CD4-positive, alpha-beta T cell treated with Interleukin-15 for 4 hours (primary cell): ENCODE results near the gene MTARC2.

Experiments used
- DNase-seq: peaks from one replicate; pipeline ENCODE4 v3.0.0-alpha.2; 2020; ENCODE audit warnings: low spot score

Gene MTARC2

DNA sequence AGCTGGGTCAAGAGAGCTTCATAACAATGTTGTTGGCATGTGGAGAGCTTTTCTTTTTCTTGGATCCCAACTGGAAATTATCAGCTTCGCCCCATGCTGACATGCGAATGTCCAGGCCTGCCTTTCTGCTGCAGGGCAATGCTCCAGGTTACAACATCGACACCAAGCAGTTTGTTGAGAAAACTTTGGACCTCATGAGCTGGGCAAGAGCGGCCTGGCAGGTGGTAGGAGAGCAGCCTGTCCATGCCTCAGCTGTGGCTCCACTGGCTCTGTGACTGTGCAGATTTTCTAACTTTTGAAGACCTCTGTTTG, 80.0 kb downstream of the MTARC2 start:
- no peak for DNase-seq

DNA sequence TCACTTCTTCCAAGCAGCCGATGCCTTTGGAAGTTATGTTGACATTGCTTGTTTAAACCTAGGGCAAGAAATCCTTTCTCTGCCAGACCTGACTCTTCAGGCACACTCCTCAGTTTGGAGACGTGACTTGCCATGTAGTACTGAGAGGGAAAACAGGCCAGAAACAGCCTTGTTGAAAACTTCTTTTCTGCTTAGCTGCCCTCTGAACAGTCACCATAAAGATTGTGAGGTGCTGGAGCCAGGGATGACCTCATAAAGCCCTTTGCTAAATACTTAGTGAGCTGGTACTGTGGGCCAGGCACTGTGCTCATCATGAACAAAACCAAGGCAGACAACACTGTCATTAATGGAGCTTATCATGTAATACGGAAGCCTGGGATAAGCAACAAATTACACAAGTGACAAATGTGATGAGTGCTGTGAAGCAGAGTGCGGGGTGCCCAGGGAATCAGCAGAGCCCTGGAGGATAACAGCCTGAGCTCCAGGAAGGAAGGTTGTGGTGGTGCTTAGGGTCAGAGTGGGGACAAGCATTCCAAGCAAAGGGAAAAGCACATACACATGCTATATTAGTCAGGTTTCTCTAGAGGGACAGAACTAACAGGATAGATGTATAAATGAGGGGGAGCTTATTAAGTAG, 80.9 kb downstream of the MTARC2 start:
- no peak for DNase-seq

DNA sequence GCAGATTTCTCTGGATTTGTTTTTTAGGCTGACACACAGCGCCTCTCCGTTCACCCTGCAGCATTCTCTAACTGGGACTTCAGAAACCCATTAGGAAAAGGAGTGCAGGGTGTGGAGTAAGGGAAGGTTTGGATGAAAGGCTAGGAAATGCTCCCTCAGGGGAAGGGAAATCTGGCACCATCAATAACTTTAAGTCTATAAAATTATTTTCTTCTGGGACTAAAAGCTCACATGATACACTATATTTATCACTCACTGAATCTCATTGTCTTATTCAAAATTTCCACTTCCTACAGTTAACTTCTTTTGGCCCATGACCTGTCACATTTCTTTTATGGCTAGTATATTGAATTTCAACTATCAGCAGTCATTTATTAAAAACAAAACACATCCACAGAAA, 85.3 kb downstream of the MTARC2 start:
- no peak for DNase-seq
